LoVo (cell line): ENCODE data around the gene XPO4.
"Not testable (repeated sequence)": the region's sequence is repeated elsewhere in the genome, so short reads cannot be mapped to it uniquely, and the experiment has no call there.

ENCODE experiments used
- DNase-seq: peaks from one replicate; pipeline ENCODE4 v3.0.0-alpha.2; 2016; ENCODE audit warnings: low spot score

XPO4 gene

GRCh38 chr13:20902438-20903163 is at the start of gene XPO4:
Gene XPO4, minus strand, starts transcription at chr13:20902746. Its CDS starts 8 bp downstream, at chr13:20902738.
- DNase-seq, result peak; percentile 88

- not testable (repeated sequence) for DNase-seq
Measured at GRCh38 chr13:20948001-20948400, 45.5 kb upstream of the XPO4 start.

- DNase-seq, result no peak
Measured at GRCh38 chr13:20945952-20946383, 43.4 kb upstream of the XPO4 start.

GRCh38 chr13:20942938-20943559 is 40.5 kb upstream of the XPO4 start:
- no peak for DNase-seq

GRCh38 chr13:20940511-20940910 is 38.0 kb upstream of the XPO4 start:
- not testable (repeated sequence) for DNase-seq

- peak; percentile 11 for DNase-seq
Measured at GRCh38 chr13:20940083-20940482, 37.5 kb upstream of the XPO4 start.

- no peak for DNase-seq
Measured at GRCh38 chr13:20939662-20940061, 37.1 kb upstream of the XPO4 start.

GRCh38 chr13:20938302-20938701 is 35.8 kb upstream of the XPO4 start:
- no peak for DNase-seq

GRCh38 chr13:20927596-20928257 is 25.2 kb upstream of the XPO4 start:
- DNase-seq, result no peak

GRCh38 chr13:20925395-20925790 is 22.8 kb upstream of the XPO4 start:
- not testable (repeated sequence) for DNase-seq

- DNase-seq, result peak; percentile 71
Measured at GRCh38 chr13:20924758-20925394, 22.3 kb upstream of the XPO4 start.

GRCh38 chr13:20923272-20923671 is 20.7 kb upstream of the XPO4 start:
- no peak for DNase-seq

- no peak for DNase-seq
Measured at GRCh38 chr13:20921572-20921971, 19.0 kb upstream of the XPO4 start.

GRCh38 chr13:20915676-20916075 is 13.1 kb upstream of the XPO4 start:
- not testable (repeated sequence) for DNase-seq

- no peak for DNase-seq
Measured at GRCh38 chr13:20911037-20911436, 8.5 kb upstream of the XPO4 start.

GRCh38 chr13:20908714-20909497 is 6.4 kb upstream of the XPO4 start:
- DNase-seq, result no peak

- no peak for DNase-seq
Measured at GRCh38 chr13:20904908-20905307, 2.4 kb upstream of the XPO4 start.

- no peak for DNase-seq
Measured at GRCh38 chr13:20903164-20903475, 574 bp upstream of the XPO4 start.

GRCh38 chr13:20901668-20902437 is 693 bp downstream of the XPO4 start:
- DNase-seq, result peak; percentile 31

- DNase-seq, result no peak
Measured at GRCh38 chr13:20894245-20894644, 8.3 kb downstream of the XPO4 start.

GRCh38 chr13:20891768-20892167 is 10.8 kb downstream of the XPO4 start:
- DNase-seq, result no peak
